ENCODE measurements around the gene GSTO1.
A peak's percentile ranks its signal among the peaks of the same experiment; 100 is the strongest.

Gene GSTO1

DNA sequence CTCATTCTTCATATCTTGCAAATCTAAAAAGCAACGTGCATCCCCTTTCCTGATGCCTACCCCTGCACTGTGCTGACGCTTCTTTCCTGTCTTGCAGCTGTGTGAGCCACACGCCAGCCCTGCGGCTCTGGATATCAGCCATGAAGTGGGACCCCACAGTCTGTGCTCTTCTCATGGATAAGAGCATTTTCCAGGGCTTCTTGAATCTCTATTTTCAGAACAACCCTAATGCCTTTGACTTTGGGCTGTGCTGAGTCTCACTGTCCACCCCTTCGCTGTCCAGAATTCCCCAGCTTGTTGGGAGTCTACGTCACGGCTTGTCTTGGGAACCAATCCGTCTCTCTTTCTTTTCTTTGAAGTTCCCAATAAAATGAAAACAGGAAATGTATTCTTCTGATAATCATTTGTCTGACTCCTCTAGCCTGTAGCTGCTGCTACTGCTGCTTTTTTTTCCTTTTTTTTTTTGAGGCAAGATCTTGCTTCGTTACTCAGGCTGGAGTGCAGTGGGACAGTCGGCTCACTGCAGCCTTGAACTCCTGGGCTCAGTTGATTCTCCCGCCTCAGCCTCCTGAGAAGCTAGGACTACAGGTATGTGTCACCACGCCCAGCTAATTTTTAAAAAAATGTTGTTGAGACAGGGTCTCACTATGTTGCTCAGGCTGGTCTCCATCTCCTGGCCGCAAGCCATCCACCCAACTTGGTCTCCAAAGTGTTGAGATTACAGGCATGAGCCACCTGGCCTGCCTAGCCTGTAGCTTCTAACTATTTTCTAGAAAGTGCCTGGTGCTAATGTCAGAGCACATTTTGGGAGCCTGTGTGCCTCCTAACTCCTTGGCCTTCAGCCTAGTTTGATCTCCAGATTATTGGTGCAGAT, 44.6 kb downstream of the GSTO1 start:
- Histone ChIP-seq H3K27me3 (ENCODE audit: low read depth, low read length) (no peaks in the 10 kb centered on the region), H3K9me3 (ENCODE audit: control insufficient read depth in 1 of 2, low read length in 2 of 2) (no peaks in the 10 kb centered on the region), H3K4me1 (ENCODE audit: control insufficient read depth in 1 of 2, insufficient read depth in 2 of 2, low read length in 2 of 2) (peaks cover 0 to 13% of the 10 kb centered on the region in 2 donors), H3K27ac (ENCODE audit: low read length) (peak overlapping the region; percentile 69), H3K4me3 (ENCODE audit: low read depth in 1 of 2, low read length in 2 of 2) (no peak overlapping the region), H3K36me3 (ENCODE audit: control insufficient read depth in 1 of 2, insufficient read depth in 2 of 2, low read length in 2 of 2) (peaks cover 0 to 9% of the 10 kb centered on the region in 2 donors)

DNA sequence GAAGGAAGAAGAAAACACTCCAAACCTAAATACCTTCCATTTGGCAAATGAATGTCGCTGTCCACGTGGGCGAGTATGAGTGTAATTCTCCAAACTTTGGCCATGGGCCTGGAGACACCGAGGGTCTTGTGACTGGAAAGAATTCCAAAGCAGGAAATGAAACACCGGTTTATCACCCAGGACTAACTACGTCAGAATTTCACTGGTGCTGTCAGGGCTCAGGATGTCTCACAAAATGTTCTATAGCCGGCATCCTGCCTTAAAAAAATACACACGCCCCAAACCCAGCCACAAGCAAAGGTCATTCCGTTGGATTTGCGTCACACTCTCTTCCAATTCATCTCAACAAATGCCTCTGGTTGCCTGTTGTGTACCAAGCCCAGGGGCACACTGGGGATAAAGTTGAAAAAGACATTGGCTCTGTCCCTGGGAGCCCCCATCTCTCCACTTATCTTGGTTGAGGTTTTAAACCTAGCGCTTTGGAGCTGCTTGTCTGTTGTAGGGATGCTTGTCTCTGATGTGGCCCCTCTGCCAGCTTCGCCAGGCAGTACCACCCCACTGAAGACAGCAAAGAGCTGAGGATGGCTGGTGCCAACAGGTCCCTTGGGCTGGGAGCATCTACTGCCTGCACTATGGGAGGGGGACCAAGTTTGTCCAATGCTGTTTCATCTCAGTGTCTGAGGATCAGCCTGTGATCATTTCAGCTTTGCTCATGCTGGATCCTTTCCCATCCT, 45.5 kb downstream of the GSTO1 start:
- H3K9me3 ChIP-seq (ENCODE audit: control insufficient read depth in 1 of 2, low read length in 2 of 2), result no peaks in the 10 kb centered on the region
- peak overlapping the region; percentile 73 for H3K27ac ChIP-seq (ENCODE audit: low read length)
- peaks cover 0 to 9% of the 10 kb centered on the region in 2 donors for H3K36me3 ChIP-seq (ENCODE audit: control insufficient read depth in 1 of 2, insufficient read depth in 2 of 2, low read length in 2 of 2)
- H3K4me1 ChIP-seq (ENCODE audit: control insufficient read depth in 1 of 2, insufficient read depth in 2 of 2, low read length in 2 of 2), result peaks cover 0 to 18% of the 10 kb centered on the region in 2 donors
- H3K4me3 ChIP-seq (ENCODE audit: low read depth in 1 of 2, low read length in 2 of 2), result no peak overlapping the region
- H3K27me3 ChIP-seq (ENCODE audit: low read depth, low read length), result no peaks in the 10 kb centered on the region

GRCh38 chr10:104300736-104301292, 46.1 kb downstream of the GSTO1 start:
- H3K4me3 ChIP-seq (ENCODE audit: low read depth in 1 of 2, low read length in 2 of 2), result no peak overlapping the region
- H3K36me3 ChIP-seq (ENCODE audit: control insufficient read depth in 1 of 2, insufficient read depth in 2 of 2, low read length in 2 of 2), result peaks cover 0 to 9% of the 10 kb centered on the region in 2 donors
- H3K9me3 ChIP-seq (ENCODE audit: control insufficient read depth in 1 of 2, low read length in 2 of 2), result no peaks in the 10 kb centered on the region
- H3K27ac ChIP-seq (ENCODE audit: low read length), result peak overlapping the region; percentile 73
- H3K4me1 ChIP-seq (ENCODE audit: control insufficient read depth in 1 of 2, insufficient read depth in 2 of 2, low read length in 2 of 2), result peaks cover 1 to 25% of the 10 kb centered on the region in 2 donors
- H3K27me3 ChIP-seq (ENCODE audit: low read depth, low read length), result no peaks in the 10 kb centered on the region

DNA sequence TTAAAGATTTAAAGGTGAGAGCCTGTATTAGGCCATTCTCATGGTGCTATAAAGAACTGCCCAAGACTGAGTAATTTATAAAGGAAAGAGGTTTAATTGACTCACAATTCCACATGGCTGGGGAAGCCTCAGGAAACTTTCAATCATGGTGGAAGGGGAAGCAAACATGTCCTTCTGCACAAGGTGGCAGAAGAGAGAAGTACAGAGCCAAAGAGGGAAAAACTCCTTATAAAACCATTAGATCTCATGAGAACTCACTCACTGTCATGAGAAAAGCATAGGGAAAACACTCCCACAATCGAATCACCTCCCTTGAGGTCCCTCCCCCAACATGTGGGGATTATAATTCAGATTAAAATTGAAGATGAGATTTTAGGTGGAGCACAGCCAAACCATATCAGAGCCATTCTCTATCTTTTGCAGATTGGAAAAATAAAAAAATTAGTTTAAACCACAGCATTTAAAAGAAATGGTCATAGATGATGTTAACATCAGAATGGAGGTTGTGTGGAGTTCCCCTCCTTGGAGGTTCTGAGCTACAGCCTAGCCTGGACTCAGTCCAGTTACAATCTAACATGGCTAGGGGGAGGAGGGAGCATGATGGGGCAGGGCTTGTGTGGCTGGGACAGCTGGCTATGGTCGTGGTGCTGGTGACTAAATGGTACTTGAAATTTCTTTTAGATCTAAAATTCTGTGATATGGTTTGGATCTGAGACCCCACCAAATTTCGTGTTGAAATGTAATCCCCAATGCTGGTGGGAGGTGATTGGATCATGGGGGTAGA, 47.4 kb downstream of the GSTO1 start:
- H3K27me3 ChIP-seq (ENCODE audit: low read depth, low read length), result no peaks in the 10 kb centered on the region
- peaks cover 7 to 26% of the 10 kb centered on the region in 2 donors for H3K4me1 ChIP-seq (ENCODE audit: control insufficient read depth in 1 of 2, insufficient read depth in 2 of 2, low read length in 2 of 2)
- peaks cover 0 to 9% of the 10 kb centered on the region in 2 donors for H3K36me3 ChIP-seq (ENCODE audit: control insufficient read depth in 1 of 2, insufficient read depth in 2 of 2, low read length in 2 of 2)
- H3K9me3 ChIP-seq (ENCODE audit: control insufficient read depth in 1 of 2, low read length in 2 of 2), result no peaks in the 10 kb centered on the region
- no peak overlapping the region for H3K27ac ChIP-seq (ENCODE audit: low read length)
- no peak overlapping the region for H3K4me3 ChIP-seq (ENCODE audit: low read depth in 1 of 2, low read length in 2 of 2)

GRCh38 chr10:104303594-104304355, 49.1 kb downstream of the GSTO1 start:
- no peak overlapping the region for H3K27ac ChIP-seq (ENCODE audit: low read length)

DNA sequence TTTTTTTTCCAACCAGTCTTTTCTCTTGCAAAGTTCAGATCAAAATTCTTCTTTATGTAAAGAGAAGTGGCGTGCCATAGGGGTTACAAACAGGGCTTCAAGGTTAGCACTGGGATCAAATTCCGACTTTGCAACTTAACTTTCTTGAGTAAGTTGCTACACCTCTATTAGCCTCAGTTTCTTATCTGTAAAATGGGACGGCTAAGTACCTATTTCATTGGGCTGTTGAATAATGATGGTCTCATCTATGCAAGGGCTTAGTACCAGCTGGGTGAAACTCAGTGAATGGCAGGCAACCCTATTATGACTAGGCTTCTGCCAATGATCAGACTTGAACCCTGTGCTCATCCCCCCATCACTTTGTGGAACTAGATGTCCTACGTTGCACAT, 49.7 kb downstream of the GSTO1 start:
- H3K4me3 ChIP-seq (ENCODE audit: low read depth in 1 of 2, low read length in 2 of 2), result no peak overlapping the region
- no peaks in the 10 kb centered on the region for H3K27me3 ChIP-seq (ENCODE audit: low read depth, low read length)
- H3K36me3 ChIP-seq (ENCODE audit: control insufficient read depth in 1 of 2, insufficient read depth in 2 of 2, low read length in 2 of 2), result peaks cover 0 to 9% of the 10 kb centered on the region in 2 donors
- peaks cover 7 to 26% of the 10 kb centered on the region in 2 donors for H3K4me1 ChIP-seq (ENCODE audit: control insufficient read depth in 1 of 2, insufficient read depth in 2 of 2, low read length in 2 of 2)
- no peaks in the 10 kb centered on the region for H3K9me3 ChIP-seq (ENCODE audit: control insufficient read depth in 1 of 2, low read length in 2 of 2)
- no peak overlapping the region for H3K27ac ChIP-seq (ENCODE audit: low read length)

More at GRCh38 chr10:104303594-104304355, 49.1 kb downstream of the GSTO1 start:
- no peaks in the 10 kb centered on the region for H3K9me3 ChIP-seq (ENCODE audit: control insufficient read depth in 1 of 2, low read length in 2 of 2)
- peaks cover 0 to 9% of the 10 kb centered on the region in 2 donors for H3K36me3 ChIP-seq (ENCODE audit: control insufficient read depth in 1 of 2, insufficient read depth in 2 of 2, low read length in 2 of 2)
- no peaks in the 10 kb centered on the region for H3K27me3 ChIP-seq (ENCODE audit: low read depth, low read length)
- H3K4me3 ChIP-seq (ENCODE audit: low read depth in 1 of 2, low read length in 2 of 2), result no peak overlapping the region
- H3K4me1 ChIP-seq (ENCODE audit: control insufficient read depth in 1 of 2, insufficient read depth in 2 of 2, low read length in 2 of 2), result peaks cover 7 to 26% of the 10 kb centered on the region in 2 donors

GRCh38 chr10:104304927-104305326, 50.2 kb downstream of the GSTO1 start:
- Histone ChIP-seq H3K4me3 (ENCODE audit: low read depth in 1 of 2, low read length in 2 of 2) (no peak overlapping the region), H3K27ac (ENCODE audit: low read length) (peak overlapping the region; percentile 6), H3K4me1 (ENCODE audit: control insufficient read depth in 1 of 2, insufficient read depth in 2 of 2, low read length in 2 of 2) (peaks cover 7 to 26% of the 10 kb centered on the region in 2 donors), H3K36me3 (ENCODE audit: control insufficient read depth in 1 of 2, insufficient read depth in 2 of 2, low read length in 2 of 2) (peaks cover 0 to 9% of the 10 kb centered on the region in 2 donors), H3K9me3 (ENCODE audit: control insufficient read depth in 1 of 2, low read length in 2 of 2) (no peaks in the 10 kb centered on the region), H3K27me3 (ENCODE audit: low read depth, low read length) (no peaks in the 10 kb centered on the region)

DNA sequence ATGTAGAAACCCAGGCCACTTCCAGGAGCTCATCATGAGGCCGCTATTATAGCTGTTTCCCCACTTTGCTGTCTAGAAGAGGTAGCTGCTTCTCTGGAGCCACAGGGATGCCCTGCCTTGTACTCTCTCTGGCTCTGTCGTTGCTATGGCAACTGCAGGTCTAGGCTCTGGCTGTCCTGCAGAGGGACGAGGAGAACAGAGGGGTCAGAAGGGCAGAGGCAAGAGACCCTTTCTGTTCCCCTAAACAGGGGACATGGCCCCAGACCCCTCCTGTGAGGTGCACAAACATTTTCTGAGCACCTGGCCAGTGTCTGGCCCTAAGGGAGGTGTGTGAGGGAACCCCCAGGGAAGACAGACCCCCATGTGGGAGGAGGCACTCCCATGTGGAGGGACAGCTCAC, 52.2 kb downstream of the GSTO1 start:
- Histone ChIP-seq H3K4me1 (ENCODE audit: control insufficient read depth in 1 of 2, insufficient read depth in 2 of 2, low read length in 2 of 2) (peaks cover 7 to 22% of the 10 kb centered on the region in 2 donors), H3K27me3 (ENCODE audit: low read depth, low read length) (no peaks in the 10 kb centered on the region), H3K36me3 (ENCODE audit: control insufficient read depth in 1 of 2, insufficient read depth in 2 of 2, low read length in 2 of 2) (peaks cover 0 to 11% of the 10 kb centered on the region in 2 donors), H3K4me3 (ENCODE audit: low read depth in 1 of 2, low read length in 2 of 2) (no peak overlapping the region), H3K9me3 (ENCODE audit: control insufficient read depth in 1 of 2, low read length in 2 of 2) (no peaks in the 10 kb centered on the region), H3K27ac (ENCODE audit: low read length) (no peak overlapping the region)

GRCh38 chr10:104307576-104308438, 53.1 kb downstream of the GSTO1 start:
- Histone ChIP-seq H3K27me3 (ENCODE audit: low read depth, low read length) (no peaks in the 10 kb centered on the region), H3K4me1 (ENCODE audit: control insufficient read depth in 1 of 2, insufficient read depth in 2 of 2, low read length in 2 of 2) (peaks cover 7 to 22% of the 10 kb centered on the region in 2 donors)

More at GRCh38 chr10:104307576-104308438, 53.1 kb downstream of the GSTO1 start:
- H3K4me3 ChIP-seq (ENCODE audit: low read depth in 1 of 2, low read length in 2 of 2), result no peak overlapping the region
- H3K36me3 ChIP-seq (ENCODE audit: control insufficient read depth in 1 of 2, insufficient read depth in 2 of 2, low read length in 2 of 2), result peaks cover 3 to 20% of the 10 kb centered on the region in 2 donors
- H3K27ac ChIP-seq (ENCODE audit: low read length), result no peak overlapping the region
- no peaks in the 10 kb centered on the region for H3K9me3 ChIP-seq (ENCODE audit: control insufficient read depth in 1 of 2, low read length in 2 of 2)
